NB4 (cell line): ENCODE data around the gene MEX3D.

Experiments
- DNase-seq: peaks from one replicate; pipeline ENCODE4 v3.0.0; 2010; ENCODE audit warnings: low read depth
- H3K4me3 ChIP-seq: one replicate; pipeline ENCODE4 v1.5.1; 2011; ENCODE audit warnings: mild to moderate bottlenecking, low read depth, low read length, moderate library complexity
- CTCF ChIP-seq: IDR thresholded peaks from one replicate; pipeline ENCODE4 v1.5.1; 2012; ENCODE audit warnings: low read depth, low read length
- MAX ChIP-seq: IDR thresholded peaks from 2 replicates; pipeline ENCODE4 v1.6.1; 2011; ENCODE audit warnings: low read depth, low read length
- MYC ChIP-seq: IDR thresholded peaks from 2 replicates; pipeline ENCODE4 v1.6.1; 2011; ENCODE audit warnings: low read depth, low read length
- POLR2A ChIP-seq: IDR thresholded peaks from 2 replicates; pipeline ENCODE4 v1.6.1; 2011; ENCODE audit warnings: mild to moderate bottlenecking; ENCODE audit not compliant: insufficient read length; ENCODE audit errors: extremely low read depth

MEX3D gene

GRCh38 chr19:1568320-1569019 lies at the start of gene MEX3D:
TSS of gene MEX3D (minus strand) at chr19:1568325. CDS start at chr19:1568058, 267 bp downstream.
- DNase-seq: peak; percentile 63
- peak; percentile 52 for TF ChIP-seq MYC
- TF ChIP-seq MAX: peak; percentile 84
- no peak for TF ChIP-seq CTCF
- peak; percentile 33 for TF ChIP-seq POLR2A
- H3K4me3 ChIP-seq: no peak within 1 kb of the TSS

- H3K4me3 ChIP-seq: no peak overlapping the region
- TF ChIP-seq MAX (no peak), CTCF (no peak), POLR2A (no peak), MYC (no peak)
- no peak for DNase-seq
Measured at GRCh38 chr19:1616875-1617274, 48.8 kb upstream of the MEX3D start.

- no peak overlapping the region for H3K4me3 ChIP-seq
- TF ChIP-seq POLR2A: no peak
- TF ChIP-seq CTCF: no peak
- TF ChIP-seq MYC: no peak
- no peak for TF ChIP-seq MAX
- DNase-seq: no peak
Measured at GRCh38 chr19:1616396-1616795, 48.3 kb upstream of the MEX3D start.

DNA sequence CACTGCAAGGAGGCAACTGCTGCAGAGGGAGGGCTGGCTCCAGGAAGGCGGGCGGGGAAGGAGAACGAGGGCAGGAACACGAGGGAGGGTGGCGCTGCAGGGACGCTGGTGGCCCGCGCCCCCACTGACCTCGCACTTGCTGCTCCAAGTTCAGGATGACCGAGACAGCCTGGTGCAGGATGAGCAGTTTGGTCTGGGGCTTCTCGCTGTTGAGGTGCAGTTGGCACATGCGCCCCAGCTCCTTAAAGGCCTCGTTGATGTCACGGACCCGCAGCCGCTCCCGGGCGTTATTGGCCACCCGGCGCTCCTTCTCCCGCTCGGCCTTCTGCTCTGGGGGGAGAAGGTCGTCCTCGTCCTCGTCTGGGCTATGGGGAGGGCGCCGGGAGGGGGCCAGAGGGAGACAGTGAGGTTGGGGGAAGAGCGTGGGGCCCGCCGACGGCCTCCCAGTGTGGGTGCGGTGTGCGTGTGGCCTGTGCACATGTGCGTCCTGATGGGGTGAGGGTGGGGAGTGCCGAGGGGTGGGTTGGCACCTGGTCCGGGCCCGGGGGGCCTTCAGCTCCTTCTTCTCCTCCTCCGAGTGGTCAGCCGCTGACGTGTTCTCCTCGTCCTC lies 47.1 kb upstream of the MEX3D start:
- DNase-seq: no peak
- TF ChIP-seq MAX (no peak), POLR2A (no peak), MYC (no peak), CTCF (no peak)
- no peak overlapping the region for H3K4me3 ChIP-seq

DNA sequence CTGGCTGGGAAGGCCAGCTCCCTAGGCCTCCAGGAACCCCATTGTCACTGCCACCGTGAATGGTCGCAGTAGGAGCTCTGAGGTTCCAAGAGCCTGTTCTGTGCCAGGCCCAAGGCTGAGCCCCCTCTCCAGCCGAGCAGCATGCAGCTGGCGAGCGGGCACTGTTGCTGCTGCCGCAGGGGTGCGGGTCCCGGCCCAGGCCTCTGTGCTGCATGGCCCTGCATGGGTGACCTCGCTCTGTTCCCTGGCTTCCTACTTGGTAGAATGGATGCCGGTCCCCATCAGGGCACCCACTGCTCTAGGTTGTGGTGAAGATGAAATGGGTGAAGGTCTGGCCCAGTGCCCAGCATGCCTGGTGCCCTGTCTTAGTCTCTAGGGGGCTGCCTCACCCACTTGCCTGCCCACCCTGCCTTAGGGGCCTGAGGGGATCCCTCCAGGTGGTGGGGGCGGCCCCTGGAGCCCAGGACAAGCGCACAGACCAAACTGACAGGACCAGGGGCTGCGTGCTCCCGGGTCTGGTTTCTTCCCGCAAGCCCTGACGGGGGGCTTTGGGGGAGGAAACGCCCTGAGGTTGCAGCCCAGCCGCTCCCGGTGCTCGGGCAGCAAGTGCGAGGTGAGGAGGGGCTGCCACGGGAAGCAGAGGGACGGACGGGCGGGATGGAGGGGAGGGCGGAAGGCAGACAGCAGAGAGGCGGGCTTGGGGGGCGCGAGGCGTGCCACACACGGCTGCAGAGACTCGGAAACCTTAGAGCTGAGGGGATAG lies 45.9 kb upstream of the MEX3D start:
- no peak for DNase-seq
- no peak overlapping the region for H3K4me3 ChIP-seq
- TF ChIP-seq MYC (no peak), POLR2A (no peak), MAX (no peak), CTCF (no peak)
